ENCODE data around the gene HSD17B14.

GRCh38 chr19:48853483-48853882 lies 17.2 kb upstream of the HSD17B14 start:
- TF ChIP-seq POLR2A (IDR thresholded peaks at IDR 0.05; ENCODE audit: low read depth, low read length), result no peak
- TF ChIP-seq POLR2AphosphoS5 (IDR thresholded peaks at IDR 0.05; ENCODE audit: low read depth, low read length), result no peak
- no peak for TF ChIP-seq TAF1 (IDR thresholded peaks at IDR 0.05; ENCODE audit: borderline replicate concordance, low read depth, low read length)

All from GM12892 (cell line).